PC-9 (cell line): ENCODE measurements around the gene MAPK1. TPM values are rescaled to one million over a fixed set of nuclear protein-coding genes. Genes with fewer than 3 reads are reported as not detected.
"Not testable (repeated sequence)": the region's sequence is repeated elsewhere in the genome, so short reads cannot be mapped to it uniquely, and the experiment has no call there.

Source experiments
- BruUV-seq: library from RNA; stranded (reverse); fragments of 400-500 nt; replicated peaks from 2 replicates; lab custom pipeline; 2021; lab: Mats Ljungman, UMichigan
- CTCF ChIA-PET: fragments of 300-600 bp; sonication (Branson Sonifier 250); formaldehyde crosslinking; loops from one replicate; lab custom pipeline; 2022; ENCODE audit warnings: antibody characterized with exemption; lab: Charles Lee
- POLR2A ChIA-PET: fragments of 300-600 bp; sonication (Branson Sonifier 250); formaldehyde crosslinking; loops from one replicate; lab custom pipeline; 2022; ENCODE audit warnings: antibody characterized with exemption; ENCODE audit not compliant: unreplicated experiment; lab: Charles Lee
- DNase-seq, 2 experiments: peaks; one replicate each; pipeline versions ENCODE4 v3.0.0 to v3.0.0-alpha.2; 2015 to 2022; ENCODE audit warnings: mixed read lengths in 1 of 2
- H2AFZ ChIP-seq: fragments of 200-600 bp; sonication (generic); 2 replicates; pipeline ENCODE4 v1.8.1; 2017; ENCODE audit warnings: antibody characterized with exemption
- H3F3A ChIP-seq: fragments of 200-600 bp; sonication (generic); 2 replicates; pipeline ENCODE4 v1.8.1; 2017; ENCODE audit warnings: antibody characterized with exemption, mild to moderate bottlenecking, low read depth; ENCODE audit not compliant: insufficient read depth
- H3K27ac ChIP-seq: fragments of 200-600 bp; sonication (generic); 2 replicates; pipeline ENCODE4 v1.6.1; 2016; ENCODE audit warnings: mixed run types
- H3K27me3 ChIP-seq: fragments of 200-600 bp; sonication (generic); 2 replicates; pipeline ENCODE4 v1.6.1; 2016; ENCODE audit warnings: low read depth, mixed run types; ENCODE audit not compliant: insufficient read depth
- H3K36me3 ChIP-seq: fragments of 200-600 bp; sonication (generic); 2 replicates; pipeline ENCODE4 v1.6.1; 2016; ENCODE audit warnings: low read depth, mixed run types
- H3K4me1 ChIP-seq: fragments of 200-600 bp; sonication (generic); replicated peaks from 2 replicates; pipeline ENCODE4 v1.6.1; 2016; ENCODE audit warnings: mixed run types; ENCODE audit not compliant: insufficient read depth
- H3K4me2 ChIP-seq: fragments of 200-600 bp; sonication (generic); 2 replicates; pipeline ENCODE4 v1.6.1; 2017; ENCODE audit warnings: mixed run types
- H3K4me3 ChIP-seq: fragments of 200-600 bp; sonication (generic); 2 replicates; pipeline ENCODE4 v1.6.1; 2016; ENCODE audit warnings: mixed run types
- H3K79me2 ChIP-seq: fragments of 200-600 bp; sonication (generic); 2 replicates; pipeline ENCODE4 v1.6.1; 2017; ENCODE audit warnings: low read depth, mixed run types
- H3K9me2 ChIP-seq: fragments of 200-600 bp; sonication (generic); 2 replicates; pipeline ENCODE4 v1.8.1; 2017; ENCODE audit warnings: mild to moderate bottlenecking; ENCODE audit not compliant: insufficient read depth
- H3K9me3 ChIP-seq: fragments of 200-600 bp; sonication (generic); 2 replicates; pipeline ENCODE4 v1.8.1; 2016; ENCODE audit warnings: low read depth; ENCODE audit not compliant: insufficient read depth
- H4K20me1 ChIP-seq: fragments of 200-600 bp; sonication (generic); 2 replicates; pipeline ENCODE4 v1.8.1; 2017; ENCODE audit not compliant: insufficient read depth
- CTCF ChIP-seq: fragments of 200-600 bp; sonication (generic); conservative IDR thresholded peaks from 2 replicates; pipeline ENCODE4 v1.6.1; 2017; ENCODE audit warnings: mixed run types, antibody characterized with exemption, mild to moderate bottlenecking, moderate library complexity
- EZH2 ChIP-seq: fragments of 200-600 bp; sonication (generic); IDR thresholded peaks from 2 replicates; pipeline ENCODE4 v1.8.0; 2017; ENCODE audit warnings: antibody characterized with exemption, low read depth
- intact Hi-C: fragments of 100-400 bp; cut with micrococcal nuclease; formaldehyde crosslinking; loops from one replicate; pipeline ENCODE4 v1.10.0; 2022; ENCODE audit not compliant: unreplicated experiment
- total RNA-seq: library from RNA; stranded (reverse); gene quantifications from 2 replicates; pipeline ENCODE4 v1.2.3, GENCODE V29; 2021

MAPK1 gene
- total RNA-seq, 1 experiment from 2014 or later: 82.8 TPM

GRCh38 chr22:21719024-21719423 lies 148.4 kb downstream of the MAPK1 start:
- no peak for DNase-seq
- CTCF ChIA-PET: no interaction called here
- no TSS peak for BruUV-seq
- no peak overlapping the region for H3K4me2 ChIP-seq
- H3K9me2 ChIP-seq: no peaks in the 10 kb centered on the region
- H3K36me3 ChIP-seq: no peaks in the 10 kb centered on the region
- intact Hi-C loops: no loop called here
- POLR2A ChIA-PET: no interaction called here
- H2AFZ ChIP-seq: no peak overlapping the region
- no peaks in the 10 kb centered on the region for H3K9me3 ChIP-seq
- TF ChIP-seq EZH2 (no peak), CTCF (no peak)
- no peaks in the 10 kb centered on the region for H4K20me1 ChIP-seq
- H3K27ac ChIP-seq: no peak overlapping the region
- no peak overlapping the region for H3K4me3 ChIP-seq
- no peaks in the 10 kb centered on the region for H3K79me2 ChIP-seq
- no peaks in the 10 kb centered on the region for H3K27me3 ChIP-seq
- no peaks in the 10 kb centered on the region for H3F3A ChIP-seq
- no peaks in the 10 kb centered on the region for H3K4me1 ChIP-seq

- BruUV-seq: no TSS peak
Observed at GRCh38 chr22:21718499-21718898, 148.9 kb downstream of the MAPK1 start.

GRCh38 chr22:21716395-21717122 lies 150.9 kb downstream of the MAPK1 start:
- H3K27ac ChIP-seq, H3F3A ChIP-seq, H3K4me2 ChIP-seq, H3K9me3 ChIP-seq, intact Hi-C loops, H3K9me2 ChIP-seq, H3K4me3 ChIP-seq, POLR2A ChIA-PET, CTCF ChIA-PET, H3K4me1 ChIP-seq, H3K79me2 ChIP-seq, H3K27me3 ChIP-seq, BruUV-seq, H2AFZ ChIP-seq, DNase-seq, H3K36me3 ChIP-seq, H4K20me1 ChIP-seq: not testable (repeated sequence)

More at GRCh38 chr22:21718499-21718898, 148.9 kb downstream of the MAPK1 start:
- Histone ChIP-seq H3K36me3 (no peaks in the 10 kb centered on the region), H4K20me1 (no peaks in the 10 kb centered on the region), H3K9me2 (no peaks in the 10 kb centered on the region), H3K4me1 (no peaks in the 10 kb centered on the region), H3K4me2 (no peak overlapping the region), H3F3A (peaks cover under 1% of the 10 kb centered on the region; the same call in 1 of the 2 replicates), H3K4me3 (no peak overlapping the region), H2AFZ (no peak overlapping the region), H3K79me2 (no peaks in the 10 kb centered on the region), H3K9me3 (no peaks in the 10 kb centered on the region), H3K27me3 (no peaks in the 10 kb centered on the region), H3K27ac (no peak overlapping the region)
- POLR2A ChIA-PET: no interaction called here
- intact Hi-C loops: no loop called here
- CTCF ChIA-PET: no interaction called here
- peak in 1 of 2 experiments; percentile 36 for DNase-seq
- TF ChIP-seq EZH2 (no peak), CTCF (no peak)
